AG04449 (cell line): ENCODE measurements around the gene ADAMTS16.

Experiments
- CTCF ChIA-PET: fragments of 350-600 bp; formaldehyde crosslinking; extraction: SDS; loops from one replicate; lab custom pipeline; 2021; ENCODE audit warnings: antibody characterized with exemption; lab: Yijun Ruan, JAX
- POLR2A ChIA-PET: fragments of 400-600, 350-600 bp; formaldehyde crosslinking; extraction: SDS; loops from one replicate; lab custom pipeline; 2020; ENCODE audit warnings: antibody characterized with exemption, inconsistent platforms; lab: Yijun Ruan, JAX
- DNase-seq: peaks from one replicate; pipeline ENCODE4 v3.0.0-alpha.2; 2010; ENCODE audit warnings: low read depth, low spot score
- H3K4me3 ChIP-seq: 2 replicates; pipeline ENCODE4 v1.5.1; 2011; ENCODE audit warnings: low read depth, mild to moderate bottlenecking, control low read depth, low read length
- CTCF ChIP-seq: IDR thresholded peaks from one replicate; pipeline ENCODE4 v1.5.1; 2011; ENCODE audit warnings: mild to moderate bottlenecking, moderate library complexity, low read length, control low read depth, inconsistent platforms; ENCODE audit not compliant: insufficient read depth; ENCODE audit errors: missing control alignments

The ADAMTS16 gene

DNA sequence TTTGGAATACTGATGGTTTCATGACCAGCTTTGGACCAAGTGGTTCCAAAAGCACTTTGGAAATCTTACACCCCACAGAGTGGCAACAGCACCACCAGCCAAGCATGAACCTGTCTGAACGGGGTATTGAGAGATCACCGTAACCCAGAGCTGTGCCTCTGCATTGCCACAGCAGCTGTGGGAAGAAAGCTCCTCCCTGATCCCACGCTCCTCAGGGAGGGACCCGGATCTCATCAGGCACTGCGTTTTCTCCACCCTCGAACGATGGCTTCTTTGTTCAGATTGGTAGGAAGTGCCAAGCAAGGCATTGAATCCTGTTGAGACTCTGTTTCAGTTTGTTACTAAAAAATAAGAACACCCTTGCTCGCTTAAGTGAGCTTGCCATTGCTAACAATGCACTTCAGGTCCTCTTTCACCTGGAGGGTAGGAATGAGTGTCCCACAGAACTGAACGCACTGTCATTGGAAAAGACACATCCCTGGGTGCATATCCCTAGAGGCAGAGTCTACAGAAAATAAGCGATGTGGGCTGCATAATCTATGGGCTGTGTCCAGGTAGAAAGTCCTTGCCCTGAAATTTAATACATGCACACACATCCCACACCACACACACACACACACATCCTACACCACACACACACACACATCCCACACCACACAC is 164.4 kb downstream of the ADAMTS16 start:
- POLR2A ChIA-PET = interaction anchor here (1.0 kb wide), 1 partner anchor 31 kb away, joined by 3 read pairs; no protein-coding TSS in a partner anchor
- no peak for DNase-seq
- H3K4me3 ChIP-seq = no peak overlapping the region
- CTCF ChIA-PET = no interaction called here
- no peak for TF ChIP-seq CTCF

DNA sequence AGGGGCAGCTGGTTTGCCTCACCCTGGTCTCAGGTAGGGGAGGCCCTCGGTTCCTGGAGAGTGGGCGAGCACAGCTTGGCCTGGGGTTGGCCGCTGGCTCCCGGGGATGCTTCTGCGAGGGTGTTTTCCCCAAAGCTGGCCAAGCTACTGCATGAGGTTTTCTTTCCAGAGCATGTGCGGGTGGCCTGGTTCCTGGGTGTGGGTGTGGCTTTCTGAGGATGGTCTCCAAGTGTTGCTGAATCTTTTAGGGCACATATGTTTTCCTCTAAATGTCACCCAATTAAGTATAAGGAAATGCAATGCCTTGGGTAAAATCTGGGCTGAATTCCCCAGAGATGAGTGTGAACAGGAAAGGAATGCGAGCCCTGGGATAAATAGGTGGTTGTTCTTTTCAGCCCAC is 166.6 kb downstream of the ADAMTS16 start:
- ChIA-PET POLR2A (interaction anchor here (0.7 kb wide), 1 partner anchor 152 kb away, joined by 3 read pairs; no protein-coding TSS in a partner anchor), CTCF (interaction anchor here (0.9 to 1.0 kb wide), 2 partner anchors 18 to 24 kb away, joined by 3 to 4 read pairs; no protein-coding TSS in a partner anchor)
- peak; percentile 45 for DNase-seq
- no peak for TF ChIP-seq CTCF
- H3K4me3 ChIP-seq = no peak overlapping the region

DNA sequence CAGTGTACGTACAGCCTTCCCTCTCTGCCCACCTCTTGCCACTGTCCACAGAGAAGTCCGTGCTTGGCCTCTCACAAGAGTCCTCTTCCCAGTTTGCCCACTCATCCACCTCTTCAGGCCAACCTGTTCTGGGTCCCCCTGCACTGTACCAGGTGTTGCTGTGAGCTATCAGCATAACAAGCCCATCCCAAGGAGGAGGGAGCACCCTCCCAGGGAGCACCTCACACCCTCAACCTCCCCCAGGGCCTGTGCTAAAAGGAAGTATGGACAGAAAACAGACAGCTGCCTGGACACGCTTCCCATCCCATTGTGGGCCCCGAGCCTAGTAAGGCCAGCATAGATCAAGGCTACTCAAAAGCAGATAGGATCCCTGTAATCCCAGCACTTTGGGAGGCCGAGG is 168.2 kb downstream of the ADAMTS16 start:
- CTCF ChIA-PET = interaction anchor here (0.6 kb wide), 1 partner anchor 196 kb away, joined by 3 read pairs; no protein-coding TSS in a partner anchor

GRCh38 chr5:5309645-5310044 is 169.5 kb downstream of the ADAMTS16 start:
- CTCF ChIA-PET = no interaction called here
- POLR2A ChIA-PET = no interaction called here
- TF ChIP-seq CTCF = no peak
- H3K4me3 ChIP-seq = no peak overlapping the region
- no peak for DNase-seq

More for the DNA sequence above, 168.2 kb downstream of the ADAMTS16 start:
- no peak for TF ChIP-seq CTCF
- no peak for DNase-seq
- no peak overlapping the region for H3K4me3 ChIP-seq
- POLR2A ChIA-PET = no interaction called here

GRCh38 chr5:5313101-5313635 is 173.0 kb downstream of the ADAMTS16 start:
- no peak overlapping the region for H3K4me3 ChIP-seq
- no peak for DNase-seq
- no peak for TF ChIP-seq CTCF
- ChIA-PET CTCF (no interaction called here), POLR2A (no interaction called here)

DNA sequence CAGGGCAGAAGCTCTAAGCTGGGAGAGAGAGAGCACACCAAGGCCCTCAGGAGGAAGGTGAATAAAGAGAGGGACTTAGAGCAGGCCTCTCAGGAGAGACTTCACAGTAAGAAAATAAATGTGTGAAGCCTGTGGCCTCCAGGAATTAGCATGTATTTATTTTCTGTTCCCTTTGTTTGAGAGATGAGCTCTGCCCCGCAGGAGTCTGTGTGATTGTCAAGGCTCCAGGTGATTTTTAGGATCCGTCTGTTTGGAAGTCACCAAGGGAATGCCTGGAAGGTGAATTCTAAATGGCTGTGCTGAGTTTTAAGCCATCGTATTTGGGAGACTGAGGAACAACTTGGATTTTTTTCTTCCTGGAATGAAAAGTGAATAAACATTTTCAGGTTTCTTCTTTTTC is 174.0 kb downstream of the ADAMTS16 start:
- TF ChIP-seq CTCF = no peak
- CTCF ChIA-PET = interaction anchor here (0.7 kb wide), 1 partner anchor 9 kb away, joined by 4 read pairs; no protein-coding TSS in a partner anchor
- POLR2A ChIA-PET = no interaction called here

More for the DNA sequence above, 174.0 kb downstream of the ADAMTS16 start:
- DNase-seq = no peak
- H3K4me3 ChIP-seq = no peak overlapping the region
